C4-2B (cell line): ENCODE results near the gene NELFB.

Source experiments
- H3K27ac ChIP-seq: fragments of 450-650 bp; 2 replicates; pipeline ENCODE4 v1.5.1; 2017
- CTCF ChIP-seq: fragments of 450-650 bp; conservative IDR thresholded peaks from 2 replicates; pipeline ENCODE4 v1.5.1; 2017; ENCODE audit warnings: mild to moderate bottlenecking
- ZFX ChIP-seq: fragments of 450-650 bp; IDR thresholded peaks from 2 replicates; pipeline ENCODE4 v1.6.1; 2017

NELFB gene

GRCh38 chr9:137315581-137316011 lies 60.5 kb downstream of the NELFB start:
- no peak for TF ChIP-seq CTCF
- TF ChIP-seq ZFX = no peak
- peak overlapping the region; percentile 76 for H3K27ac ChIP-seq

GRCh38 chr9:137316012-137316981 lies 61.2 kb downstream of the NELFB start:
- TF ChIP-seq CTCF = no peak
- TF ChIP-seq ZFX = no peak
- H3K27ac ChIP-seq = peak overlapping the region; percentile 76

GRCh38 chr9:137317021-137317717 lies 62.0 kb downstream of the NELFB start:
- TF ChIP-seq ZFX (no peak), CTCF (no peak)
- peak overlapping the region; percentile 76 for H3K27ac ChIP-seq

GRCh38 chr9:137317718-137318511 lies 62.8 kb downstream of the NELFB start:
- no peak overlapping the region for H3K27ac ChIP-seq
- no peak for TF ChIP-seq CTCF

GRCh38 chr9:137318602-137319001 lies 63.5 kb downstream of the NELFB start:
- no peak overlapping the region for H3K27ac ChIP-seq
- TF ChIP-seq ZFX = no peak
- TF ChIP-seq CTCF = no peak

GRCh38 chr9:137319011-137319738 lies 64.0 kb downstream of the NELFB start:
- TF ChIP-seq CTCF (no peak), ZFX (no peak)
- H3K27ac ChIP-seq = no peak overlapping the region
